Loucy (cell line): ENCODE data around the gene MYO3B.

ENCODE experiments used
- H2AFZ ChIP-seq: fragments of 200-600 bp; sonication (generic); 2 replicates; pipeline ENCODE4 v1.6.0; 2016; ENCODE audit warnings: antibody characterized with exemption, mild to moderate bottlenecking, low read length, moderate library complexity
- H3F3A ChIP-seq: fragments of 200-600 bp; 2 replicates; pipeline ENCODE4 v1.6.0; 2016; ENCODE audit warnings: antibody characterized with exemption, low read depth, mild to moderate bottlenecking
- H3K27me3 ChIP-seq: fragments of 200-600 bp; sonication (generic); 2 replicates; pipeline ENCODE4 v1.6.1; 2014; ENCODE audit warnings: low read length, mild to moderate bottlenecking; ENCODE audit not compliant: insufficient read depth, poor library complexity, severe bottlenecking
- H3K36me3 ChIP-seq: fragments of 200-600 bp; sonication (generic); 2 replicates; pipeline ENCODE4 v1.6.1; 2016; ENCODE audit warnings: low read length; ENCODE audit not compliant: insufficient read depth
- H3K4me1 ChIP-seq: fragments of 200-600 bp; sonication (generic); 2 replicates; pipeline ENCODE4 v1.5.1; 2014; ENCODE audit warnings: low read length, mild to moderate bottlenecking; ENCODE audit not compliant: insufficient read depth, poor library complexity, severe bottlenecking
- H3K4me2 ChIP-seq: fragments of 200-600 bp; sonication (generic); 2 replicates; pipeline ENCODE4 v1.6.0; 2014; ENCODE audit warnings: antibody characterized with exemption, low read length, low read depth, mild to moderate bottlenecking; ENCODE audit not compliant: poor library complexity, severe bottlenecking
- H3K4me3 ChIP-seq: fragments of 200-600 bp; sonication (generic); 2 replicates; pipeline ENCODE4 v1.5.1; 2014; ENCODE audit warnings: low read length, mild to moderate bottlenecking, mixed read lengths; ENCODE audit not compliant: poor library complexity, severe bottlenecking
- H3K79me2 ChIP-seq: fragments of 200-600 bp; sonication (generic); 2 replicates; pipeline ENCODE4 v1.6.1; 2014; ENCODE audit warnings: low read length; ENCODE audit not compliant: insufficient read depth
- H3K9ac ChIP-seq: fragments of 200-600 bp; sonication (generic); 2 replicates; pipeline ENCODE4 v1.6.0; 2014; ENCODE audit warnings: mild to moderate bottlenecking, low read depth, low read length, moderate library complexity; ENCODE audit not compliant: poor library complexity, severe bottlenecking
- H3K9me2 ChIP-seq: fragments of 200-600 bp; sonication (generic); replicated peaks from 2 replicates; pipeline ENCODE4 v1.6.1; 2016; ENCODE audit warnings: low read depth, low read length, mixed read lengths
- H3K9me3 ChIP-seq: fragments of 200-600 bp; sonication (generic); 2 replicates; pipeline ENCODE4 v1.6.1; 2014; ENCODE audit warnings: mild to moderate bottlenecking, antibody characterized with exemption, low read length, low read depth; ENCODE audit not compliant: insufficient read depth
- H4K20me1 ChIP-seq: fragments of 200-600 bp; sonication (generic); 2 replicates; pipeline ENCODE4 v1.6.0; 2014; ENCODE audit warnings: antibody characterized with exemption, low read length, mild to moderate bottlenecking; ENCODE audit not compliant: insufficient read depth, poor library complexity, severe bottlenecking
- EZH2phosphoT487 ChIP-seq: fragments of 200-600 bp; IDR thresholded peaks from 2 replicates; pipeline ENCODE4 v1.6.1; 2018; ENCODE audit warnings: antibody characterized with exemption, mild to moderate bottlenecking, moderate library complexity, borderline replicate concordance
- TF ChIP-seq, protein P1 (sequence below): fragments of 200-600 bp; sonication (generic); conservative IDR thresholded peaks from 2 replicates; pipeline ENCODE4 v1.5.1; 2014; ENCODE audit warnings: mild to moderate bottlenecking, antibody characterized with exemption, low read length

The MYO3B gene

GRCh38 chr2:170238776-170239175 lies 60.8 kb downstream of the MYO3B start:
- Histone ChIP-seq H3K9me3 (no peaks in the 10 kb centered on the region), H3K79me2 (no peaks in the 10 kb centered on the region), H3K36me3 (no peaks in the 10 kb centered on the region), H4K20me1 (no peaks in the 10 kb centered on the region), H3K4me2 (no peak overlapping the region), H3K27me3 (no peaks in the 10 kb centered on the region), H3F3A (no peaks in the 10 kb centered on the region), H3K4me1 (no peaks in the 10 kb centered on the region), H3K9me2 (no peaks in the 10 kb centered on the region), H2AFZ (no peak overlapping the region), H3K4me3 (no peak overlapping the region), H3K9ac (no peak overlapping the region)
- no peak for TF ChIP-seq EZH2phosphoT487
- TF ChIP-seq, protein P1, sequence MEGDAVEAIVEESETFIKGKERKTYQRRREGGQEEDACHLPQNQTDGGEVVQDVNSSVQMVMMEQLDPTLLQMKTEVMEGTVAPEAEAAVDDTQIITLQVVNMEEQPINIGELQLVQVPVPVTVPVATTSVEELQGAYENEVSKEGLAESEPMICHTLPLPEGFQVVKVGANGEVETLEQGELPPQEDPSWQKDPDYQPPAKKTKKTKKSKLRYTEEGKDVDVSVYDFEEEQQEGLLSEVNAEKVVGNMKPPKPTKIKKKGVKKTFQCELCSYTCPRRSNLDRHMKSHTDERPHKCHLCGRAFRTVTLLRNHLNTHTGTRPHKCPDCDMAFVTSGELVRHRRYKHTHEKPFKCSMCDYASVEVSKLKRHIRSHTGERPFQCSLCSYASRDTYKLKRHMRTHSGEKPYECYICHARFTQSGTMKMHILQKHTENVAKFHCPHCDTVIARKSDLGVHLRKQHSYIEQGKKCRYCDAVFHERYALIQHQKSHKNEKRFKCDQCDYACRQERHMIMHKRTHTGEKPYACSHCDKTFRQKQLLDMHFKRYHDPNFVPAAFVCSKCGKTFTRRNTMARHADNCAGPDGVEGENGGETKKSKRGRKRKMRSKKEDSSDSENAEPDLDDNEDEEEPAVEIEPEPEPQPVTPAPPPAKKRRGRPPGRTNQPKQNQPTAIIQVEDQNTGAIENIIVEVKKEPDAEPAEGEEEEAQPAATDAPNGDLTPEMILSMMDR = no peak

DNA sequence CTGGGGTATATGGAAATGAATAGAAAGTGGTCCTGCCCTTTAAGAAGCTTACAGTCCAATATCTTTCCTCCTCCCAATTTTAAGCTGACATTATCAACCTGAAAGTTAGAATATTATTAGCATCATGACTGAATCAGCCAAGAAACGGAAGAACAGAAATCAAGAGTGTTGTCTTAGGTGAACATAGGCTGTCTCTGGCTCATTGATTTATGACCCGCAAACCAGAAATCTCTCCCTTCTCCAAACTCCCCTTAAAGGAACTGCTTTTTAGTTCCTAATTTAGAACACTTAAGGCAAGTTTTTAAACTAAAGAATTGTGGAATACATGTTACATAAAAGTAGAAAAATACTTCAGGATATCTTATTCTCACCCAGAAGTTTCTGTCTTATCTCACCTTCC lies 62.7 kb downstream of the MYO3B start:
- H3K4me1 ChIP-seq = no peaks in the 10 kb centered on the region
- H4K20me1 ChIP-seq = no peaks in the 10 kb centered on the region
- H3K4me3 ChIP-seq = no peak overlapping the region
- TF ChIP-seq, protein P1 = no peak
- no peak for TF ChIP-seq EZH2phosphoT487
- H3K9ac ChIP-seq = no peak overlapping the region
- H3K27me3 ChIP-seq = no peaks in the 10 kb centered on the region
- H3K9me2 ChIP-seq = no peaks in the 10 kb centered on the region
- no peaks in the 10 kb centered on the region for H3K36me3 ChIP-seq
- H3K9me3 ChIP-seq = no peaks in the 10 kb centered on the region
- H3K4me2 ChIP-seq = no peak overlapping the region
- H3F3A ChIP-seq = no peaks in the 10 kb centered on the region
- H3K79me2 ChIP-seq = no peaks in the 10 kb centered on the region
- H2AFZ ChIP-seq = no peak overlapping the region

DNA sequence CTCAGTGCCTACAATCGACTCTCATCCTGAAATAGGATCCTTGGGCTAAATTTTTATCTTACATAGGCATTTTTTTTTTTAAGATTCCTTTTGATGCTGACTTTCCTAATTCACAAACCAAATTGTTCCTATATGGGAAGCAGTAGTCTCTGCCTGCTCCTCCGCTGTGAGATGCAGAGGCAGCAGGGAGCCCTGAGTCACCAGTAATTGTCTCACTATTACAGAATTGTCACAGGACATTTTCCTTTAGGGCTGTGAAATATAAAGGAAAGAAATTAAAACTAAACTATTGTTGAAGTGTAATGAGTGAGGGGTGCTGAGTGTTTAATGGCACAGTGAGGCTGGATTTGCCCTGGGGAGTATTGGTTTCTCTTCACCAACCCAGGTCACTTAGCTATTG lies 63.8 kb downstream of the MYO3B start:
- no peaks in the 10 kb centered on the region for H4K20me1 ChIP-seq
- H3K9ac ChIP-seq = no peak overlapping the region
- H3K4me1 ChIP-seq = no peaks in the 10 kb centered on the region
- no peaks in the 10 kb centered on the region for H3K79me2 ChIP-seq
- H3K4me3 ChIP-seq = no peak overlapping the region
- no peaks in the 10 kb centered on the region for H3K36me3 ChIP-seq
- no peak overlapping the region for H3K4me2 ChIP-seq
- no peaks in the 10 kb centered on the region for H3K9me3 ChIP-seq
- H2AFZ ChIP-seq = no peak overlapping the region
- H3F3A ChIP-seq = no peaks in the 10 kb centered on the region
- H3K9me2 ChIP-seq = no peaks in the 10 kb centered on the region
- TF ChIP-seq EZH2phosphoT487 = no peak
- TF ChIP-seq, protein P1 = no peak
- no peaks in the 10 kb centered on the region for H3K27me3 ChIP-seq
